ENCODE measurements around the gene FIGNL2. TPM values are rescaled to one million over a fixed set of nuclear protein-coding genes. Genes with fewer than 3 reads are reported as not detected.
"Not testable (repeated sequence)": the region's sequence is repeated elsewhere in the genome, so short reads cannot be mapped to it uniquely, and the experiment has no call there.

Gene FIGNL2
- polyA plus RNA-seq, 1 donor (not counting 4 experiments of a cell fraction or from before 2014, with no cell fraction given), result not detected

GRCh38 chr12:51832354-51833107 lies 16.0 kb downstream of the FIGNL2 start:
- DNase-seq (ENCODE audit: low read depth, low spot score), result no peak
- Histone ChIP-seq H3K4me3 (ENCODE audit: control insufficient read depth in 2 of 3, extremely low read depth in 1 of 3, insufficient read depth in 2 of 3, low read depth in 1 of 3, low read length in 3 of 3) (no peak overlapping the region), H3K9ac (ENCODE audit: control insufficient read depth, extremely low read depth, insufficient read depth, low read length) (no peak overlapping the region), H3K4me2 (ENCODE audit: control insufficient read depth, extremely low read depth, insufficient read depth, low read depth, low read length) (no peak overlapping the region), H3K27me3 (ENCODE audit: control insufficient read depth, extremely low read depth, insufficient read depth, low read length) (peaks cover 35% of the 10 kb centered on the region), H3K36me3 (ENCODE audit: control insufficient read depth in 2 of 2, extremely low read depth in 1 of 2, insufficient read depth in 2 of 2, low read length in 2 of 2) (no peaks in the 10 kb centered on the region), H3K27ac (ENCODE audit: control insufficient read depth, insufficient read depth, low read length) (no peak overlapping the region), H3K9me3 (ENCODE audit: control insufficient read depth, low read depth, low read length) (no peaks in the 10 kb centered on the region), H2AFZ (ENCODE audit: control insufficient read depth, low read length) (no peak overlapping the region), H3K9me1 (ENCODE audit: control insufficient read depth, extremely low read depth, insufficient read depth, low read length) (no peaks in the 10 kb centered on the region), H3K79me2 (ENCODE audit: control insufficient read depth, insufficient read depth, low read length) (no peaks in the 10 kb centered on the region), H4K20me1 (ENCODE audit: control insufficient read depth, extremely low read depth, insufficient read depth, low read length) (no peaks in the 10 kb centered on the region), H3K4me1 (ENCODE audit: control insufficient read depth, extremely low read depth, insufficient read depth, low read length) (peaks cover 10% of the 10 kb centered on the region)
- TF ChIP-seq EZH2 (IDR thresholded peaks at IDR 0.05; ENCODE audit: low read length) (no peak), CTCF (optimal IDR thresholded peaks at IDR 0.05 in 1 of 3, IDR thresholded peaks at IDR 0.05 in 1 of 3, conservative IDR thresholded peaks at IDR 0.05 in 1 of 3; ENCODE audit: extremely low read depth in 1 of 3, insufficient read depth in 2 of 3, low read length in 3 of 3) (no peak)
- dilution Hi-C loops (cut with MboI; ENCODE audit: extremely low pct_ligation_motif_present, low sequenced_read_pairs), result no loop called here
- FAIRE-seq, result no peak

GRCh38 chr12:51831817-51832216 lies 16.7 kb downstream of the FIGNL2 start:
- FAIRE-seq; H3K36me3 ChIP-seq (ENCODE audit: control insufficient read depth in 2 of 2, extremely low read depth in 1 of 2, insufficient read depth in 2 of 2, low read length in 2 of 2); H2AFZ ChIP-seq (ENCODE audit: control insufficient read depth, low read length); H3K27ac ChIP-seq (ENCODE audit: control insufficient read depth, insufficient read depth, low read length); H3K9me1 ChIP-seq (ENCODE audit: control insufficient read depth, extremely low read depth, insufficient read depth, low read length); H3K79me2 ChIP-seq (ENCODE audit: control insufficient read depth, insufficient read depth, low read length); H3K4me2 ChIP-seq (ENCODE audit: control insufficient read depth, extremely low read depth, insufficient read depth, low read depth, low read length); H4K20me1 ChIP-seq (ENCODE audit: control insufficient read depth, extremely low read depth, insufficient read depth, low read length); DNase-seq (ENCODE audit: low read depth, low spot score); H3K9ac ChIP-seq (ENCODE audit: control insufficient read depth, extremely low read depth, insufficient read depth, low read length); dilution Hi-C loops (cut with MboI; ENCODE audit: extremely low pct_ligation_motif_present, low sequenced_read_pairs); H3K4me3 ChIP-seq (ENCODE audit: control insufficient read depth in 2 of 3, extremely low read depth in 1 of 3, insufficient read depth in 2 of 3, low read depth in 1 of 3, low read length in 3 of 3); H3K9me3 ChIP-seq (ENCODE audit: control insufficient read depth, low read depth, low read length): not testable (repeated sequence)
- peaks cover 12% of the 10 kb centered on the region for H3K4me1 ChIP-seq (ENCODE audit: control insufficient read depth, extremely low read depth, insufficient read depth, low read length)
- peaks cover 29% of the 10 kb centered on the region for H3K27me3 ChIP-seq (ENCODE audit: control insufficient read depth, extremely low read depth, insufficient read depth, low read length)

- peaks cover 25% of the 10 kb centered on the region for H3K27me3 ChIP-seq (ENCODE audit: control insufficient read depth, extremely low read depth, insufficient read depth, low read length)
- no peaks in the 10 kb centered on the region for H3K36me3 ChIP-seq (ENCODE audit: control insufficient read depth in 2 of 2, extremely low read depth in 1 of 2, insufficient read depth in 2 of 2, low read length in 2 of 2)
- no peak overlapping the region for H3K9ac ChIP-seq (ENCODE audit: control insufficient read depth, extremely low read depth, insufficient read depth, low read length)
- FAIRE-seq (no peak), DNase-seq (ENCODE audit: low read depth, low spot score) (no peak)
- no peaks in the 10 kb centered on the region for H3K9me3 ChIP-seq (ENCODE audit: control insufficient read depth, low read depth, low read length)
- no peak overlapping the region for H3K4me2 ChIP-seq (ENCODE audit: control insufficient read depth, extremely low read depth, insufficient read depth, low read depth, low read length)
- H3K79me2 ChIP-seq (ENCODE audit: control insufficient read depth, insufficient read depth, low read length), result no peaks in the 10 kb centered on the region
- H3K4me1 ChIP-seq (ENCODE audit: control insufficient read depth, extremely low read depth, insufficient read depth, low read length), result peaks cover 12% of the 10 kb centered on the region
- TF ChIP-seq CTCF (optimal IDR thresholded peaks at IDR 0.05 in 1 of 3, IDR thresholded peaks at IDR 0.05 in 1 of 3, conservative IDR thresholded peaks at IDR 0.05 in 1 of 3; ENCODE audit: extremely low read depth in 1 of 3, insufficient read depth in 2 of 3, low read length in 3 of 3), result no peak
- no peak for TF ChIP-seq EZH2 (IDR thresholded peaks at IDR 0.05; ENCODE audit: low read length)
- no peak overlapping the region for H3K27ac ChIP-seq (ENCODE audit: control insufficient read depth, insufficient read depth, low read length)
- dilution Hi-C loops (cut with MboI; ENCODE audit: extremely low pct_ligation_motif_present, low sequenced_read_pairs), result no loop called here
- H4K20me1 ChIP-seq (ENCODE audit: control insufficient read depth, extremely low read depth, insufficient read depth, low read length), result no peaks in the 10 kb centered on the region
- H3K9me1 ChIP-seq (ENCODE audit: control insufficient read depth, extremely low read depth, insufficient read depth, low read length), result no peaks in the 10 kb centered on the region
- H3K4me3 ChIP-seq (ENCODE audit: control insufficient read depth in 2 of 3, extremely low read depth in 1 of 3, insufficient read depth in 2 of 3, low read depth in 1 of 3, low read length in 3 of 3), result no peak overlapping the region
- no peak overlapping the region for H2AFZ ChIP-seq (ENCODE audit: control insufficient read depth, low read length)
Measured at GRCh38 chr12:51829641-51830040, 18.9 kb downstream of the FIGNL2 start.
